ENCODE results near the gene WIPI1. TPM values are rescaled to one million over a fixed set of nuclear protein-coding genes. Genes with fewer than 3 reads are reported as not detected.
"Not testable (repeated sequence)": the region's sequence is repeated elsewhere in the genome, so short reads cannot be mapped to it uniquely, and the experiment has no call there.

The WIPI1 gene
- polyA plus RNA-seq, 3 donors = 24.9 to 33.5 (median 29.3) TPM

GRCh38 chr17:68428498-68429172, 28.7 kb downstream of the WIPI1 start:
- no peak for DNase-seq (ENCODE audit: extremely low read depth in 1 of 11, low read depth in 9 of 11, low spot score in 4 of 11)

GRCh38 chr17:68427575-68427974, 29.7 kb downstream of the WIPI1 start:
- no peak for DNase-seq (ENCODE audit: extremely low read depth in 1 of 11, low read depth in 9 of 11, low spot score in 4 of 11)

GRCh38 chr17:68425979-68426378, 31.3 kb downstream of the WIPI1 start:
- DNase-seq (ENCODE audit: extremely low read depth in 1 of 11, low read depth in 9 of 11, low spot score in 4 of 11) = no peak

- no peak for DNase-seq (ENCODE audit: extremely low read depth in 1 of 11, low read depth in 9 of 11, low spot score in 4 of 11)
Observed at GRCh38 chr17:68424861-68425260, 32.4 kb downstream of the WIPI1 start.

DNA sequence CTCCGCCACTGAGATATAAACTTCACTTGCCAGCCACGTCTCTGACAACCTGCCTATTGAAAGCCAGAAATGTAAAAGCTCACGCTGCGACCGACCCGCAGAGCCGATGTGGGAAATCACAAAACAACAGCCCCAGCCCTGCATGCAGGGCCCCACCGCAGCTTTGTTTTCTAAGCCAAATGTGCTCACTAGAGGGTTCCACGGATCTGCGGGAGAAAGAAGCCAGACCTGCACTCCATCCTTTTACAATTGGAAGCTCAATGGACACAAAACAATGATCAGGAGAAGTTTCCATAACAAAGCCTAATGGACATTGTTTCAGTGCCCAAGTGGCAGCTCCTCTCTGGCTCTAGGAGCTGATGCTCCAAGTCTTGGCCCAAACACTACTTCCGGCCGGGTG, 33.1 kb downstream of the WIPI1 start:
- no peak for DNase-seq (ENCODE audit: extremely low read depth in 1 of 11, low read depth in 9 of 11, low spot score in 4 of 11)

DNA sequence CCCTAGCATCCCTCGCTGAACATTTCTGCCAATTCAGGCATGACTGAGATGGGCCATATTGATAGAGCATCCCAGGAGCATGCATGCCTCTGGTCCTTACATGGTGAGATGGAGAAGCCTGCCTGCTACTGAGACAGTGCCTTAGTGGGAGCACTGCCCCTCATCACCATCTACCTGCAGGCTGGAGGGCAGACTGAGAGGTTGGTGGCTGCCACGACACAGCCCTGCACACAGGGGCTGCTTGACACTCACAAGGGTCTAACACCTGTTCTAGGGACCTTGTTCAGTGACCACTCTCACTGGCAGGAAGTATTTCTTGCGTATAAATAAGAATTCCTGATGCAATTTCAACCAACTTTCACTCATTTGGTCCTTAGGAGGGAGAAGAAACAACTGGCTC, 34.0 kb downstream of the WIPI1 start:
- no peak for DNase-seq (ENCODE audit: extremely low read depth in 1 of 11, low read depth in 9 of 11, low spot score in 4 of 11)

GRCh38 chr17:68422821-68423220, 34.5 kb downstream of the WIPI1 start:
- DNase-seq (ENCODE audit: extremely low read depth in 1 of 11, low read depth in 9 of 11, low spot score in 4 of 11) = no peak

DNA sequence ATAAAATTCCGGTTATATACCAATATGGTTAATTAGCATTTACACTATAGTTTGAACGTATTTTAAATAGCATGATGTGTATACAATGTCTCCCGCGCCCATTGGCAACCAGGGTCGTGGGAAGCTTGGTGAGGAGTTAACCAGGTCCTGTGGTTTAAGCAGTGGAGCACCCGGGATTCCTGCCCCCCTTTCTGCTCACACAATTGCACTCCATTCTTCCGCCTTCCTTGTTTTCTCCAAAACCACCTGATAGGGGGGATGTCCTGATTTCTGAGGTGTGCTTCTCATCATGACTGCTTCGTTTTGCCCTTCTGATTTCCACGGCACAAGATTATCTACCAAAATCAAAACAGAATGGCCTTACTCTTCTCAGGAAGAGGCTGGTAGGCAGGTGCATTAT, 35.8 kb downstream of the WIPI1 start:
- no peak for DNase-seq (ENCODE audit: extremely low read depth in 1 of 11, low read depth in 9 of 11, low spot score in 4 of 11)

- DNase-seq (ENCODE audit: extremely low read depth in 1 of 11, low read depth in 9 of 11, low spot score in 4 of 11) = no peak
Observed at GRCh38 chr17:68420065-68420464, 37.2 kb downstream of the WIPI1 start.

GRCh38 chr17:68418876-68419275, 38.4 kb downstream of the WIPI1 start:
- no peak for DNase-seq (ENCODE audit: extremely low read depth in 1 of 11, low read depth in 9 of 11, low spot score in 4 of 11)

GRCh38 chr17:68417317-68417716, 40.0 kb downstream of the WIPI1 start:
- no peak for DNase-seq (ENCODE audit: extremely low read depth in 1 of 11, low read depth in 9 of 11, low spot score in 4 of 11)

GRCh38 chr17:68414901-68415300, 42.4 kb downstream of the WIPI1 start:
- DNase-seq (ENCODE audit: extremely low read depth in 1 of 11, low read depth in 9 of 11, low spot score in 4 of 11) = not testable (repeated sequence)

- not testable (repeated sequence) for DNase-seq (ENCODE audit: extremely low read depth in 1 of 11, low read depth in 9 of 11, low spot score in 4 of 11)
Observed at GRCh38 chr17:68413597-68414560, 43.4 kb downstream of the WIPI1 start.

DNA sequence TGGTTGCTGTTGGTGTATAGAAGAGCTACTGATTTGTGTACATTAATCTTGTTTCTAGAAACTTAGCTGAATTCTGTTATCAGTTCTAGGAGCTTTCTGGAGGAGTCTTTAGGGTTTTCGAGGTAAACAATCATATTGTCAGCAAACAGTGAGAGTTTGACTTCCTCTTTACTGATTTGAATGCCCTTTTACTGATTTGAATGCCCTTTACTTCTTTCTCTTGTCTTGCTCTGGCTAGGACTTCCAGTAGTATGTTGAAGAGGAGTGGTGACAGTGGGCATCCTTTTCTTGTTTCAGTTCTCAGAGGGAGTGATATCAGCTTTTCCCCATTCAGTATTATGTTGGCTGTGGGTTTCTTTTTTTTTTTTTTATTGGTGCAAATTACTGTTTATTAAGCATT, 49.6 kb downstream of the WIPI1 start:
- DNase-seq (ENCODE audit: extremely low read depth in 1 of 11, low read depth in 9 of 11, low spot score in 4 of 11) = not testable (repeated sequence)

DNA sequence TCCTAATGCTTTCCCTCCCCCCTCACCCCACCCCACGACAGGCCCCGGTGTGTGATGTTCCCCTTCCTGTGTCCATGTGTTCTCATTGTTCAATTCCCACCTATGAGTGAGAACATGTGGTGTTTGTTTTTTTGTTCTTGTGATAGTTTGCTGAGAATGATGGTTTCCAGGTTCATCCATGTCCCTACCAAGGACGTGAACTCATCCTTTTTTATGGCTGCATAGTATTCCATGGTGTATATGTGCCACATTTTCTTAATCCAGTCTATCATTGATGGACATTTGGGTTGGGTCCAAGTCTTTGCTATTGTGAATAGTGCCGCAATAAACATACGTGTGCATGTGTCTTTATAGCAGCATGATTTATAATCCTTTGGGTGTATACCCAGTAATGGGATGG, 53.5 kb downstream of the WIPI1 start:
- not testable (repeated sequence) for DNase-seq (ENCODE audit: extremely low read depth in 1 of 11, low read depth in 9 of 11, low spot score in 4 of 11)

DNA sequence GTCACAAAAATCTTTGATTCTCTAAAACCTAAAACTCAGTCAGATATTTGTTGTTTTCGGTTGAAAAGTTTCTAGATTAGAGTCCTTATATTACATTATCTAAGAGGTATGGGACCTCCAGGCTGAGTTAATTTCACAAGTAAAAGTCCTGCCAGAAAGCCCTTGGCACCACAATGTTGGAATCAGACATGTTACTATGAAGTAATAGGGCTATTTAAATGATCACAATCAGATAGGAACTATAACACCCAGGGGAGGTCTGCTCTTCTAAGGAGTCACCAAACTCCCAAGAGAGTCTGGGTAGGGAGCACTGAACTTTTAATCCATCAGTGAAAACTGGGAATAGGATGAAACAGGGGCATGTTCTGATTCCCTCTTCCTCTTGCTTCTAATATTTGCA, 54.2 kb downstream of the WIPI1 start:
- DNase-seq (ENCODE audit: extremely low read depth in 1 of 11, low read depth in 9 of 11, low spot score in 4 of 11) = no peak

DNA sequence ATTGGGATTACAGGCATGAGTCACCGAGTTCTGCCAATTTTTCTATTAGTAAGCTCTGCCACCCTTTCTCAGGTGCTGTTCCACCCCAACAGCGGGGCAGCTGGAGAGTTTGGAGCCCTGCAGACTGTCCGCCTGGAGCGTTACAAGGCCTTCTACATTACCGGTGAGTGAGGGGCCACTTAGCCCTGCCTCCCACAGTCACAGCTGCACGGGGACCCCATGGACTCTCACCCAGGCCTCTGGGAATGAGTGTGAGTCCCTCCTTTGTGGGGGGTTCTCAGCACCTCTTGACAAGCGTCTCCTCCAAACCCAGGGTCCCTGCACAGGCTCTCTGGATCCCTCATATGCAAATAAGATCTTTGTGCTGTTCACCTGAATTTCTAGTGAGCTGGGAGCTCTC, 56.0 kb downstream of the WIPI1 start:
- DNase-seq (ENCODE audit: extremely low read depth in 1 of 11, low read depth in 9 of 11, low spot score in 4 of 11) = no peak

- no peak for DNase-seq (ENCODE audit: extremely low read depth in 1 of 11, low read depth in 9 of 11, low spot score in 4 of 11)
Observed at GRCh38 chr17:68400404-68400735, 56.9 kb downstream of the WIPI1 start.

DNA sequence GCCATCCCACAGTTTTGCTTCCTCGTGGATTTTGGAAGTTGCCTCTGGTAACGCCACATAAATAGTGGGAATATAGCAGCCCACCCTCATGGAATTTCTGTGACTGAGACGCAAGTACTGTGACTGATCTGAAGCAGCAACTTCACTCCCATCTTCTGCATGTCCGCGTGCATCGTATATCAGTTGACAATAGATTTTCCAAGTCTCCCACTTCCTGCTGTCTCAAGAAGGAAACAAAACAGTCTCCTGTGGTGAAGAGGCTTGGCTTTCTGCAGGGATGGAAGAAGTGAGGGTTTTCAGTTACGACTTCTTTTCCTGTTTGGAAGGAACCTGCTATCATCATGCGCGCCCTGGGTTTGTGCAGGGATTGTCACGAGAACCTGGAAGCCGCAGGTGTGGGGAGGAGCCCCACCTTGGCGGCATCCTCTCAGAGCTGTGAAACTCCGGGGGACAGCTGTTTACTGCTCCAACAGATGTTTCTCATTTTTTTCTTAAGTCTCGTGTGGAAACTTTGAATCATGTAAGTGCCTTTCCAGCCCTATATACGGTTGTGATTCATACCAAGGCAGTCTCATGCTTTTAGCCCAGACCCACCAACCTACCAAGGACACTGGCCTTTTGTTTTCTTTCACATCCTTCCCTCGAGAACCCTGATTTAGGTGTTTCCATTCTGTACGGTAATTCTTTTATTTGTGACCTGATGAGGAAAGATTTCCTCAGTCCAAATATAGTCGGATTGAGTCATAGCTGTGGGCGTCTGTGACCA, 57.5 kb downstream of the WIPI1 start:
- DNase-seq (ENCODE audit: extremely low read depth in 1 of 11, low read depth in 9 of 11, low spot score in 4 of 11) = no peak

Measured in renal cortex interstitium (tissue), 11 donors.